HFFc6 (cell line): ENCODE data around the gene RPUSD4. TPM values are rescaled to one million over a fixed set of nuclear protein-coding genes. Genes with fewer than 3 reads are reported as not detected.

Source experiments
- DNase-seq: peaks from one replicate; pipeline ENCODE4 v3.0.0-alpha.2; 2018
- H3K27ac Mint-ChIP-seq: 2 replicates; pipeline ENCODE4 v1.8.0; 2020; ENCODE audit warnings: mild to moderate bottlenecking, mixed read lengths
- H3K27me3 Mint-ChIP-seq: 2 replicates; pipeline ENCODE4 v1.8.0; 2021; ENCODE audit warnings: mild to moderate bottlenecking, moderate library complexity, mixed read lengths; ENCODE audit not compliant: insufficient read depth
- H3K36me3 Mint-ChIP-seq: 2 replicates; pipeline ENCODE4 v1.8.0; 2021; ENCODE audit warnings: low read depth, mixed read lengths
- H3K4me1 Mint-ChIP-seq: 2 replicates; pipeline ENCODE4 v1.8.0; 2020; ENCODE audit warnings: low read depth, mixed read lengths
- H3K4me3 Mint-ChIP-seq: 2 replicates; pipeline ENCODE4 v1.8.0; 2020; ENCODE audit warnings: mild to moderate bottlenecking, moderate library complexity, mixed read lengths
- H3K9me3 Mint-ChIP-seq: 2 replicates; pipeline ENCODE4 v1.8.0; 2020; ENCODE audit warnings: mild to moderate bottlenecking, mixed read lengths
- CTCF ChIP-seq: fragments of 200-600 bp; sonication (generic); IDR thresholded peaks from 2 replicates; pipeline ENCODE4 v1.5.0; 2021; ENCODE audit warnings: antibody characterized with exemption, mild to moderate bottlenecking
- total RNA-seq, 6 experiments: library from RNA; stranded (reverse); fragmentation: NEBNext Ultra II Directional; extraction: Animal tissue kit (Norgen Biotek cat#: 25700); gene quantifications; 2 replicates in 1 of 6; 3 replicates in 5 of 6; pipeline ENCODE4 v1.2.3, GENCODE V29; 2021

RPUSD4 gene
- total RNA-seq, 6 experiments from 2014 or later = 18.8 to 20.9 (median 19.6) TPM

GRCh38 chr11:126172596-126173038, 38.8 kb downstream of the RPUSD4 start:
- Mint-ChIP-seq H3K27ac (no peak overlapping the region), H3K4me3 (no peak overlapping the region), H3K4me1 (no peaks in the 10 kb centered on the region), H3K36me3 (no peaks in the 10 kb centered on the region), H3K27me3 (peaks cover 44% of the 10 kb centered on the region), H3K9me3 (no peaks in the 10 kb centered on the region)
- DNase-seq = no peak
- TF ChIP-seq CTCF = no peak

GRCh38 chr11:126169291-126169690, 42.2 kb downstream of the RPUSD4 start:
- Mint-ChIP-seq H3K27me3 (peaks cover 40% of the 10 kb centered on the region), H3K9me3 (no peaks in the 10 kb centered on the region), H3K27ac (no peak overlapping the region), H3K4me1 (no peaks in the 10 kb centered on the region), H3K36me3 (no peaks in the 10 kb centered on the region), H3K4me3 (no peak overlapping the region)
- DNase-seq = no peak
- TF ChIP-seq CTCF = no peak

- H3K27ac Mint-ChIP-seq = no peak overlapping the region
- H3K4me3 Mint-ChIP-seq = no peak overlapping the region
- no peak for TF ChIP-seq CTCF
- H3K4me1 Mint-ChIP-seq = peaks cover 11% of the 10 kb centered on the region
- no peaks in the 10 kb centered on the region for H3K36me3 Mint-ChIP-seq
- peaks cover 33% of the 10 kb centered on the region for H3K27me3 Mint-ChIP-seq
- H3K9me3 Mint-ChIP-seq = no peaks in the 10 kb centered on the region
- DNase-seq = no peak
Measured at GRCh38 chr11:126167488-126167887, 44.0 kb downstream of the RPUSD4 start.

GRCh38 chr11:126166413-126166812, 45.0 kb downstream of the RPUSD4 start:
- Mint-ChIP-seq H3K36me3 (no peaks in the 10 kb centered on the region), H3K4me1 (peaks cover 11% of the 10 kb centered on the region), H3K27ac (no peak overlapping the region), H3K27me3 (peaks cover 24% of the 10 kb centered on the region), H3K4me3 (no peak overlapping the region), H3K9me3 (no peaks in the 10 kb centered on the region)
- DNase-seq = no peak
- no peak for TF ChIP-seq CTCF

GRCh38 chr11:126165757-126166156, 45.7 kb downstream of the RPUSD4 start:
- no peaks in the 10 kb centered on the region for H3K9me3 Mint-ChIP-seq
- H3K4me3 Mint-ChIP-seq = no peak overlapping the region
- H3K27me3 Mint-ChIP-seq = peaks cover 25% of the 10 kb centered on the region
- DNase-seq = no peak
- peaks cover 11% of the 10 kb centered on the region for H3K4me1 Mint-ChIP-seq
- no peak for TF ChIP-seq CTCF
- no peaks in the 10 kb centered on the region for H3K36me3 Mint-ChIP-seq
- H3K27ac Mint-ChIP-seq = no peak overlapping the region

GRCh38 chr11:126165311-126165720, 46.1 kb downstream of the RPUSD4 start:
- peaks cover 27% of the 10 kb centered on the region for H3K27me3 Mint-ChIP-seq
- no peaks in the 10 kb centered on the region for H3K9me3 Mint-ChIP-seq
- no peak for TF ChIP-seq CTCF
- peaks cover 11% of the 10 kb centered on the region for H3K4me1 Mint-ChIP-seq
- no peaks in the 10 kb centered on the region for H3K36me3 Mint-ChIP-seq
- no peak overlapping the region for H3K4me3 Mint-ChIP-seq
- H3K27ac Mint-ChIP-seq = no peak overlapping the region
- no peak for DNase-seq
